CD4-positive, alpha-beta memory T cell (primary cell): ENCODE results near the gene AP4S1. TPM values are rescaled to one million over a fixed set of nuclear protein-coding genes. Genes with fewer than 3 reads are reported as not detected.
"Not testable (repeated sequence)": the region's sequence is repeated elsewhere in the genome, so short reads cannot be mapped to it uniquely, and the experiment has no call there.

Experiments
- CTCF ChIA-PET: fragments of 350-600 bp; sonication (Branson Sonifier 250); formaldehyde crosslinking; loops from one replicate; lab custom pipeline; 2021; ENCODE audit warnings: inconsistent platforms; ENCODE audit not compliant: partially characterized antibody; lab: Charles Lee
- POLR2A ChIA-PET: fragments of 350-600 bp; sonication (Branson Sonifier 250); formaldehyde crosslinking; loops from one replicate; lab custom pipeline; 2021; ENCODE audit not compliant: partially characterized antibody; lab: Charles Lee
- DNase-seq, 5 donors: peaks; one replicate each; pipeline versions ENCODE4 v3.0.0 to v3.0.0-alpha.2; 2020 to 2022; ENCODE audit warnings: mixed read lengths in 1 of 5
- H3K27ac ChIP-seq: one replicate; pipeline ENCODE4 v1.7.0; 2013; ENCODE audit warnings: low read depth, low read length
- H3K27me3 ChIP-seq: 2 replicates; pipeline ENCODE4 v1.7.0; 2013; ENCODE audit warnings: mild to moderate bottlenecking, low read length, moderate library complexity; ENCODE audit not compliant: insufficient read depth
- H3K36me3 ChIP-seq: 2 replicates; pipeline ENCODE4 v1.7.0; 2013; ENCODE audit warnings: mild to moderate bottlenecking, low read length, moderate library complexity; ENCODE audit not compliant: insufficient read depth
- H3K4me1 ChIP-seq: 2 replicates; pipeline ENCODE4 v1.7.0; 2013; ENCODE audit warnings: mild to moderate bottlenecking, low read length, moderate library complexity; ENCODE audit not compliant: insufficient read depth
- H3K4me3 ChIP-seq, 2 donors: one replicate each; pipeline ENCODE4 v1.7.0; 2013; ENCODE audit warnings: low read length in 2 of 2, mild to moderate bottlenecking in 1 of 2
- H3K9me3 ChIP-seq, 2 donors: one replicate each; pipeline ENCODE4 v1.7.0; 2013; ENCODE audit warnings: low read length in 2 of 2, control low read depth in 1 of 2; ENCODE audit not compliant: control insufficient read depth in 1 of 2
- H3K27ac Mint-ChIP-seq, 7 donors: one replicate each; pipeline ENCODE4 v1.8.0; 2020 to 2021; ENCODE audit warnings: mixed read lengths in 7 of 7, mild to moderate bottlenecking in 6 of 7, inconsistent platforms in 3 of 7, moderate library complexity in 3 of 7
- H3K27me3 Mint-ChIP-seq, 2 donors: one replicate each; pipeline ENCODE4 v1.8.0; 2020 to 2021; ENCODE audit warnings: mixed read lengths in 2 of 2
- H3K36me3 Mint-ChIP-seq, 2 donors: one replicate each; pipeline ENCODE4 v1.8.0; 2020 to 2021; ENCODE audit warnings: mixed read lengths in 2 of 2, inconsistent platforms in 1 of 2, mild to moderate bottlenecking in 1 of 2
- H3K4me1 Mint-ChIP-seq, 4 donors: one replicate each; pipeline ENCODE4 v1.8.0; 2020 to 2021; ENCODE audit warnings: mixed read lengths in 4 of 4, mild to moderate bottlenecking in 1 of 4
- H3K4me3 Mint-ChIP-seq, 8 donors: one replicate each; pipeline ENCODE4 v1.8.0; 2020 to 2021; ENCODE audit warnings: mixed read lengths in 8 of 8, mild to moderate bottlenecking in 7 of 8, moderate library complexity in 6 of 8, inconsistent platforms in 3 of 8
- H3K9me3 Mint-ChIP-seq, 8 donors: one replicate each; pipeline ENCODE4 v1.8.0; 2020 to 2021; ENCODE audit warnings: mixed read lengths in 8 of 8, mild to moderate bottlenecking in 5 of 8, inconsistent platforms in 3 of 8, moderate library complexity in 1 of 8
- intact Hi-C: fragments of 100-400 bp; cut with micrococcal nuclease; formaldehyde crosslinking; loops from one replicate; pipeline ENCODE4 v1.15.1; 2023
- polyA plus RNA-seq, 2 donors: library from polyadenylated mRNA; unstranded; fragments of 300-500 nt; fragmentation: Illumina TruSeq; gene quantifications; one replicate each; pipeline ENCODE4 v1.2.3, GENCODE V29; 2021
- total RNA-seq, 2 experiments: library from RNA; stranded (reverse); gene quantifications; one replicate each; pipeline ENCODE4 v1.2.3, GENCODE V29; 2021

Gene AP4S1
- total and polyA plus RNA-seq, 4 experiments from 2014 or later: 4.8 to 22.6 (median 11.4) TPM

GRCh38 chr14:31051511-31051910 is 26.1 kb downstream of the AP4S1 start:
- no peaks in the 10 kb centered on the region for H3K4me1 ChIP-seq
- H3K27me3 Mint-ChIP-seq: no peaks in the 10 kb centered on the region

GRCh38 chr14:31052905-31053586 is 27.6 kb downstream of the AP4S1 start:
- H3K27ac Mint-ChIP-seq: not testable (repeated sequence)
- CTCF ChIA-PET: interaction anchor here (0.7 kb wide), 1 partner anchor 75 kb away, joined by 3 read pairs; no protein-coding TSS in a partner anchor

More at GRCh38 chr14:31051511-31051910, 26.1 kb downstream of the AP4S1 start:
- H3K4me3 Mint-ChIP-seq: no peak overlapping the region
- ChIA-PET CTCF (no interaction called here), POLR2A (no interaction called here)
- Histone ChIP-seq H3K27ac (no peak overlapping the region), H3K27me3 (no peaks in the 10 kb centered on the region), H3K4me3 (no peak overlapping the region), H3K36me3 (no peaks in the 10 kb centered on the region), H3K9me3 (no peaks in the 10 kb centered on the region)
- H3K36me3 Mint-ChIP-seq: peaks cover 2 to 4% of the 10 kb centered on the region in 2 donors
- peaks cover 0 to 5% (median 2%) of the 10 kb centered on the region in 4 donors for H3K4me1 Mint-ChIP-seq
- H3K9me3 Mint-ChIP-seq: no peaks in the 10 kb centered on the region
- no peak overlapping the region for H3K27ac Mint-ChIP-seq
- intact Hi-C loops: no loop called here
- DNase-seq: no peak

GRCh38 chr14:31057035-31057434 is 31.6 kb downstream of the AP4S1 start:
- ChIA-PET CTCF (no interaction called here), POLR2A (no interaction called here)
- Mint-ChIP-seq H3K27ac (peak overlapping the region in 1 of 7 donors; percentile 32), H3K36me3 (no peaks in the 10 kb centered on the region), H3K27me3 (no peaks in the 10 kb centered on the region), H3K4me1 (peaks cover 10 to 18% (median 14%) of the 10 kb centered on the region in 4 donors), H3K9me3 (no peaks in the 10 kb centered on the region), H3K4me3 (peak overlapping the region in 1 of 8 donors; percentile 13)
- no peaks in the 10 kb centered on the region for H3K36me3 ChIP-seq
- no peak for DNase-seq
- no peaks in the 10 kb centered on the region for H3K9me3 ChIP-seq
- H3K27ac ChIP-seq: no peak overlapping the region
- intact Hi-C loops: no loop called here
- no peaks in the 10 kb centered on the region for H3K27me3 ChIP-seq
- H3K4me3 ChIP-seq: no peak overlapping the region
- no peaks in the 10 kb centered on the region for H3K4me1 ChIP-seq

More at GRCh38 chr14:31052905-31053586, 27.6 kb downstream of the AP4S1 start:
- H3K4me1 Mint-ChIP-seq, H3K9me3 ChIP-seq, H3K4me3 Mint-ChIP-seq, intact Hi-C loops, H3K27me3 ChIP-seq, H3K36me3 Mint-ChIP-seq, H3K27me3 Mint-ChIP-seq, H3K4me1 ChIP-seq, DNase-seq, H3K4me3 ChIP-seq, H3K9me3 Mint-ChIP-seq, H3K36me3 ChIP-seq, POLR2A ChIA-PET, H3K27ac ChIP-seq: not testable (repeated sequence)

GRCh38 chr14:31057701-31058364 is 32.4 kb downstream of the AP4S1 start:
- intact Hi-C loops: no loop called here
- Histone ChIP-seq H3K4me1 (no peaks in the 10 kb centered on the region), H3K4me3 (no peak overlapping the region), H3K27me3 (no peaks in the 10 kb centered on the region), H3K27ac (no peak overlapping the region), H3K9me3 (no peaks in the 10 kb centered on the region), H3K36me3 (no peaks in the 10 kb centered on the region)
- DNase-seq: no peak
- Mint-ChIP-seq H3K9me3 (no peaks in the 10 kb centered on the region), H3K27ac (peak overlapping the region in 1 of 7 donors; percentile 60), H3K27me3 (no peaks in the 10 kb centered on the region), H3K4me3 (no peak overlapping the region), H3K4me1 (peaks cover 10 to 18% (median 14%) of the 10 kb centered on the region in 4 donors), H3K36me3 (no peaks in the 10 kb centered on the region)
- ChIA-PET POLR2A (no interaction called here), CTCF (interaction anchor here (1.6 to 2.3 kb wide), 2 partner anchors 25 to 79 kb away, joined by 4 to 7 read pairs; no protein-coding TSS in a partner anchor)

DNA sequence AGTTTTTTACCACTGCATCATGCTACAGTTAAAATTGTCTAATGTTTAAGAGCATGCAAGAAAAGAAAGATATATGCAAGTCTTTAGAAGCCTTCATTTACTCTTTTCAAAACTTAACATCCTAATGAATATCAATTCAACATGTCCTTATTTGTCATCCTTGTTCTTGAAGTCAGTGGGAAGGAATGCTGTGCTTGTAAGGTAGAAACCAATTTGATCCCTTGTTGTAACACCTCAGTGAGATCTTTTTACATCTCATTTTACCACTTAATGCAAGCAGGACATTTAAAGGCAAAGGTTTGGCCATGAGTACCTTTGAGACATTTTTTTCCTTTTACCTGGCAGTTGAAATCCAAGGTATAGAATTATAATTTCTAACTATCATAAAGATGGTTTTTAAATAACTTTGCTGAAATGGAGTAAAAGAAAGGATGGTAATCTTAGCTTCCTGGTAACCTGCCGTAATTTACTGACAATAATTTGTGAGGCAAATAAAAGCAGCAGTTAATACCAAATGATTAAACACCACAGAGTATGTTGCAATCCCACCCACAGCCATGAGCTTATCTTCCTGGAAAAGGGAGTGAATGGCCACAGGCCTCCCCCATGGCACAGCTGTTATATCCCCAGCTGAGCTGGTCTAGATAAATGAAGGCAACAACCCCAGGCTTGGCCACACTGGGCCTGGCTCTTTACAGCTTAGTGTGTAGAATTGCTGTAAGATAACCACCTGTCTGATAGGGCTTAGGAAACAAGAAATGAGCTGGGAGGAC is 33.9 kb downstream of the AP4S1 start:
- Histone ChIP-seq H3K4me1 (no peaks in the 10 kb centered on the region), H3K27me3 (no peaks in the 10 kb centered on the region), H3K9me3 (no peaks in the 10 kb centered on the region), H3K36me3 (no peaks in the 10 kb centered on the region), H3K4me3 (no peak overlapping the region), H3K27ac (no peak overlapping the region)
- Mint-ChIP-seq H3K4me1 (peaks cover 10 to 13% (median 13%) of the 10 kb centered on the region in 4 donors), H3K27ac (peak overlapping the region in 2 of 7 donors; percentile 8 to 20), H3K27me3 (no peaks in the 10 kb centered on the region), H3K9me3 (no peaks in the 10 kb centered on the region), H3K4me3 (no peak overlapping the region), H3K36me3 (no peaks in the 10 kb centered on the region)
- DNase-seq: no peak
- POLR2A ChIA-PET: no interaction called here
- CTCF ChIA-PET: interaction anchor here (0.9 to 2.3 kb wide), 2 partner anchors 9 to 81 kb away, joined by 3 to 7 read pairs; no protein-coding TSS in a partner anchor
- intact Hi-C loops: no loop called here

DNA sequence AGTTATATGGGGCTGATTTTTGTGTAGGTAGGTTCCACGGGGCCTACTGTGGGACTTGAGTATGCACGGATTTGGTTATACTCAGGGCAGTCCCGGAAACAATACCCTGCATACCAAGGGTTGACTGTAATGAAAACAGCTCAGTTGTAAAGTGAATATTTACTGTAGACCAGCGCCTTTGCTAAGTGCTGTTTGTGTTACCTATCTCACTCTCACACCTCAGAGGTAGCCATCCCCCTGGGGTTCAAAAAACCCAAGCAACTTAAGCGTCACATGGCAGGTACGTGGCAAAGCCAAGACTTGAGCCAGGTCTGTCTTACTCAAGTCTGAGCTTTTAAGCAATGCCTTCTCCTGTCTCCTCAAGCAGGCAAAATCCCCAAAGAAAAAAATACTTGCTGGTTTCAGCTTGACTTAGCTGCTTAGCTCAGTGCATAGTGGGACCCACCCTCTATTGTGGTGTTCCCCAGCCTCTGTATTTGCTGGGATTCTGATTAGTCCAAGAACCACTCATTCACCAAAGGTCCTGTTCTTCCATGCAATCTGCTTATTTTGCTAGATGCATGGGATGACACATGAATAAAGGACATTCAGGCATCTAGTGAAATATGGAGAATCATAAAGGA is 34.9 kb downstream of the AP4S1 start:
- no peaks in the 10 kb centered on the region for H3K27me3 ChIP-seq
- H3K27ac Mint-ChIP-seq: no peak overlapping the region
- no peak overlapping the region for H3K4me3 ChIP-seq
- H3K4me1 Mint-ChIP-seq: peaks cover 10 to 13% (median 13%) of the 10 kb centered on the region in 4 donors
- ChIA-PET CTCF (interaction anchor here (0.9 to 2.3 kb wide), 2 partner anchors 8 to 82 kb away, joined by 3 to 7 read pairs; no protein-coding TSS in a partner anchor), POLR2A (no interaction called here)
- no peaks in the 10 kb centered on the region for H3K4me1 ChIP-seq
- H3K4me3 Mint-ChIP-seq: no peak overlapping the region
- H3K9me3 Mint-ChIP-seq: no peaks in the 10 kb centered on the region
- H3K27me3 Mint-ChIP-seq: no peaks in the 10 kb centered on the region
- H3K9me3 ChIP-seq: no peaks in the 10 kb centered on the region
- H3K27ac ChIP-seq: no peak overlapping the region
- DNase-seq: no peak
- H3K36me3 ChIP-seq: no peaks in the 10 kb centered on the region
- intact Hi-C loops: no loop called here
- no peaks in the 10 kb centered on the region for H3K36me3 Mint-ChIP-seq
